ENCODE data around the gene SHLD3. TPM values are rescaled to one million over a fixed set of nuclear protein-coding genes. Genes with fewer than 3 reads are reported as not detected.

SHLD3 gene
- total and polyA plus RNA-seq, 9 of the 15 experiments (the other 6 are each of a cell fraction or from before 2014, with no cell fraction given): 3.0 to 14.5 (median 8.6) TPM

- intact Hi-C loops (cut with micrococcal nuclease): no loop called here
- H3K9me3 ChIP-seq (replicated peaks; ENCODE audit: control insufficient read depth, insufficient read depth, low read depth, low read length): no peaks in the 10 kb centered on the region; the same call in 1 of the 2 replicates
- no peak overlapping the region for H3K4me2 ChIP-seq (ENCODE audit: insufficient read depth, low read length)
- no peak for ATAC-seq
- DNase-seq (ENCODE audit: extremely low read depth in 1 of 4, low spot score in 3 of 4): no peak
- no peak overlapping the region for H3K4me3 ChIP-seq
- CTCF ChIA-PET (ENCODE audit: low intra/inter-chr PET ratio): no interaction called here
- WGBS (ENCODE audit: insufficient coverage, low coverage, missing lambda C conversion rate): 86% methylated on average over 4 of the region's 4 CpGs
- no peak overlapping the region for H3K9ac ChIP-seq (ENCODE audit: insufficient read depth in 1 of 2, low read depth in 2 of 2, low read length in 2 of 2)
- H3K36me3 ChIP-seq (ENCODE audit: control insufficient read depth, insufficient read depth, low read length): peaks cover 31% of the 10 kb centered on the region; the same call in 2 of the 3 replicates
- no peaks in the 10 kb centered on the region for H4K20me1 ChIP-seq (replicated peaks; ENCODE audit: control insufficient read depth, insufficient read depth, low read length)
- H3K27me3 ChIP-seq (ENCODE audit: control insufficient read depth in 2 of 2, insufficient read depth in 2 of 2, low read length in 2 of 2): no peaks in the 10 kb centered on the region
- no peaks in the 10 kb centered on the region for H3K79me2 ChIP-seq (ENCODE audit: control insufficient read depth, insufficient read depth, low read length)
- H3K27ac ChIP-seq (ENCODE audit: extremely low read depth, low read depth, low read length): no peak overlapping the region
- H3K9me1 ChIP-seq (ENCODE audit: control insufficient read depth, insufficient read depth, low read length): no peaks in the 10 kb centered on the region
- POLR2A ChIA-PET: no interaction called here
- H2AFZ ChIP-seq (ENCODE audit: low read depth, low read length): no peak overlapping the region
- TF ChIP-seq PRPF4 (IDR thresholded peaks at IDR 0.05; ENCODE audit: insufficient read depth, low read depth, low read length, poor library complexity, severe bottlenecking): no peak
- peak; percentile 72 for TF ChIP-seq ZBTB40 (IDR thresholded peaks at IDR 0.05)
- TF ChIP-seq ZBTB40 (CRISPR knock-in tag; IDR thresholded peaks at IDR 0.05): no peak
- in situ Hi-C loops (cut with MboI): no loop called here
- FAIRE-seq: no peak
- no peaks in the 10 kb centered on the region for H3K4me1 ChIP-seq (replicated peaks in 1 of 2; ENCODE audit: control insufficient read depth in 2 of 2, insufficient read depth in 2 of 2, low read length in 2 of 2)
- BruUV-seq (replicated peaks): no TSS peak
These were observed 15.4 kb downstream of the SHLD3 start for GRCh38 chr5:65640240-65640639.

Data from K562 (cell line).